Stimulated activated naive B cell treated with anti-CD40 and anti-IgM and Interleukin-4, amounts not matched to agents 10 μg/mL and 1 μg/mL and 100 μg/mL, for 72 hours (primary cell): ENCODE measurements around the gene CFAP45.

Experiments used
- ATAC-seq, 2 donors: fragments of 150-1000 bp; cut with Tn5 transposase; replicated peaks; 2 replicates each; pipeline ENCODE4 v1.10.0; 2021; ENCODE audit warnings: moderate library complexity in 1 of 2
- DNase-seq: peaks from one replicate; pipeline ENCODE4 v3.0.0; 2021
- H3K27ac Mint-ChIP-seq: one replicate; pipeline ENCODE4 v1.8.0; 2022; ENCODE audit warnings: mild to moderate bottlenecking, mixed read lengths
- H3K27me3 Mint-ChIP-seq, 2 donors: one replicate each; pipeline ENCODE4 v1.8.0; 2022; ENCODE audit warnings: mixed read lengths in 2 of 2
- H3K36me3 Mint-ChIP-seq, 2 donors: one replicate each; pipeline ENCODE4 v1.8.0; 2022; ENCODE audit warnings: mixed read lengths in 2 of 2, mild to moderate bottlenecking in 1 of 2
- H3K4me1 Mint-ChIP-seq, 2 donors: one replicate each; pipeline ENCODE4 v1.8.0; 2022; ENCODE audit warnings: mixed read lengths in 2 of 2, mild to moderate bottlenecking in 1 of 2
- H3K4me3 Mint-ChIP-seq, 2 donors: one replicate each; pipeline ENCODE4 v1.8.0; 2022; ENCODE audit warnings: mild to moderate bottlenecking in 2 of 2, mixed read lengths in 2 of 2, moderate library complexity in 1 of 2
- H3K9me3 Mint-ChIP-seq, 2 donors: one replicate each; pipeline ENCODE4 v1.8.0; 2022; ENCODE audit warnings: mixed read lengths in 2 of 2, mild to moderate bottlenecking in 1 of 2

The CFAP45 gene

GRCh38 chr1:159841749-159842148 lies 58.2 kb downstream of the CFAP45 start:
- Mint-ChIP-seq H3K36me3 (no peaks in the 10 kb centered on the region), H3K4me3 (no peak overlapping the region), H3K9me3 (no peaks in the 10 kb centered on the region), H3K27me3 (peaks cover 22 to 28% of the 10 kb centered on the region in 2 donors), H3K27ac (no peak overlapping the region), H3K4me1 (peaks cover 4 to 8% of the 10 kb centered on the region in 2 donors)
- DNase-seq (no peak), ATAC-seq (no peak)

GRCh38 chr1:159839116-159839849 lies 60.7 kb downstream of the CFAP45 start:
- Mint-ChIP-seq H3K27ac (no peak overlapping the region), H3K4me3 (no peak overlapping the region), H3K9me3 (no peaks in the 10 kb centered on the region), H3K4me1 (peaks cover 7 to 8% of the 10 kb centered on the region in 2 donors), H3K36me3 (no peaks in the 10 kb centered on the region), H3K27me3 (peaks cover 12 to 26% of the 10 kb centered on the region in 2 donors)
- DNase-seq = no peak
- ATAC-seq = peak; percentile 54 to 65

GRCh38 chr1:159838715-159839114 lies 61.2 kb downstream of the CFAP45 start:
- H3K4me1 Mint-ChIP-seq = peaks cover 7 to 8% of the 10 kb centered on the region in 2 donors
- H3K27ac Mint-ChIP-seq = no peak overlapping the region
- peaks cover 10 to 23% of the 10 kb centered on the region in 2 donors for H3K27me3 Mint-ChIP-seq
- DNase-seq = no peak
- no peaks in the 10 kb centered on the region for H3K36me3 Mint-ChIP-seq
- no peaks in the 10 kb centered on the region for H3K9me3 Mint-ChIP-seq
- peak; percentile 84 to 93 for ATAC-seq
- H3K4me3 Mint-ChIP-seq = no peak overlapping the region

GRCh38 chr1:159835862-159836525 lies 64.0 kb downstream of the CFAP45 start:
- DNase-seq (no peak), ATAC-seq (no peak)
- Mint-ChIP-seq H3K27me3 (peaks cover 0 to 11% of the 10 kb centered on the region in 2 donors), H3K4me1 (peaks cover 7 to 8% of the 10 kb centered on the region in 2 donors), H3K27ac (no peak overlapping the region), H3K9me3 (no peaks in the 10 kb centered on the region), H3K36me3 (no peaks in the 10 kb centered on the region), H3K4me3 (no peak overlapping the region)

- no peaks in the 10 kb centered on the region for H3K36me3 Mint-ChIP-seq
- ATAC-seq (no peak), DNase-seq (no peak)
- peaks cover 0 to 11% of the 10 kb centered on the region in 2 donors for H3K27me3 Mint-ChIP-seq
- H3K4me3 Mint-ChIP-seq = no peak overlapping the region
- no peak overlapping the region for H3K27ac Mint-ChIP-seq
- H3K4me1 Mint-ChIP-seq = peaks cover 7 to 8% of the 10 kb centered on the region in 2 donors
- H3K9me3 Mint-ChIP-seq = no peaks in the 10 kb centered on the region
Observed at GRCh38 chr1:159835356-159835755, 64.6 kb downstream of the CFAP45 start.

GRCh38 chr1:159832309-159832708 lies 67.7 kb downstream of the CFAP45 start:
- no peaks in the 10 kb centered on the region for H3K9me3 Mint-ChIP-seq
- peaks cover 0 to 11% of the 10 kb centered on the region in 2 donors for H3K27me3 Mint-ChIP-seq
- DNase-seq (no peak), ATAC-seq (no peak)
- H3K27ac Mint-ChIP-seq = no peak overlapping the region
- no peak overlapping the region for H3K4me3 Mint-ChIP-seq
- H3K4me1 Mint-ChIP-seq = peaks cover 10% of the 10 kb centered on the region in 2 donors
- H3K36me3 Mint-ChIP-seq = no peaks in the 10 kb centered on the region

- peaks cover 0 to 7% of the 10 kb centered on the region in 2 donors for H3K27me3 Mint-ChIP-seq
Observed at GRCh38 chr1:159831412-159832141, 68.4 kb downstream of the CFAP45 start.

GRCh38 chr1:159830722-159831121 lies 69.2 kb downstream of the CFAP45 start:
- H3K36me3 Mint-ChIP-seq = no peaks in the 10 kb centered on the region
- H3K4me3 Mint-ChIP-seq = no peak overlapping the region
- H3K27me3 Mint-ChIP-seq = peaks cover 0 to 9% of the 10 kb centered on the region in 2 donors
- DNase-seq (no peak), ATAC-seq (no peak)
- no peaks in the 10 kb centered on the region for H3K9me3 Mint-ChIP-seq
- peaks cover 17 to 21% of the 10 kb centered on the region in 2 donors for H3K4me1 Mint-ChIP-seq
- H3K27ac Mint-ChIP-seq = no peak overlapping the region

More at GRCh38 chr1:159831412-159832141, 68.4 kb downstream of the CFAP45 start:
- Mint-ChIP-seq H3K27ac (no peak overlapping the region), H3K36me3 (no peaks in the 10 kb centered on the region), H3K9me3 (no peaks in the 10 kb centered on the region), H3K4me1 (peaks cover 12 to 13% of the 10 kb centered on the region in 2 donors), H3K4me3 (no peak overlapping the region)
- no peak for ATAC-seq
- no peak for DNase-seq

GRCh38 chr1:159829822-159830465 lies 70.0 kb downstream of the CFAP45 start:
- Mint-ChIP-seq H3K27me3 (peaks cover 5 to 9% of the 10 kb centered on the region in 2 donors), H3K9me3 (no peaks in the 10 kb centered on the region), H3K4me3 (no peak overlapping the region), H3K4me1 (peaks cover 17 to 21% of the 10 kb centered on the region in 2 donors), H3K36me3 (no peaks in the 10 kb centered on the region), H3K27ac (no peak overlapping the region)
- DNase-seq = no peak
- no peak for ATAC-seq

- Mint-ChIP-seq H3K4me1 (peaks cover 17 to 21% of the 10 kb centered on the region in 2 donors), H3K36me3 (no peaks in the 10 kb centered on the region), H3K9me3 (no peaks in the 10 kb centered on the region), H3K4me3 (no peak overlapping the region), H3K27ac (peak overlapping the region; percentile 10), H3K27me3 (peaks cover 10 to 12% of the 10 kb centered on the region in 2 donors)
- ATAC-seq (peak; percentile 95 to 98), DNase-seq (peak; percentile 28)
Observed at GRCh38 chr1:159829273-159829634, 70.7 kb downstream of the CFAP45 start.

GRCh38 chr1:159828581-159829272 lies 71.2 kb downstream of the CFAP45 start:
- Mint-ChIP-seq H3K4me1 (peaks cover 17 to 21% of the 10 kb centered on the region in 2 donors), H3K4me3 (no peak overlapping the region), H3K36me3 (no peaks in the 10 kb centered on the region), H3K9me3 (no peaks in the 10 kb centered on the region), H3K27me3 (peaks cover 12 to 15% of the 10 kb centered on the region in 2 donors), H3K27ac (peak overlapping the region; percentile 10)
- ATAC-seq (no peak), DNase-seq (no peak)

GRCh38 chr1:159828176-159828575 lies 71.8 kb downstream of the CFAP45 start:
- Mint-ChIP-seq H3K4me1 (peaks cover 17 to 21% of the 10 kb centered on the region in 2 donors), H3K4me3 (no peak overlapping the region), H3K9me3 (no peaks in the 10 kb centered on the region), H3K27me3 (peaks cover 17 to 20% of the 10 kb centered on the region in 2 donors), H3K36me3 (no peaks in the 10 kb centered on the region), H3K27ac (no peak overlapping the region)
- ATAC-seq (no peak), DNase-seq (no peak)

- ATAC-seq = no peak
- H3K36me3 Mint-ChIP-seq = no peaks in the 10 kb centered on the region
- no peaks in the 10 kb centered on the region for H3K9me3 Mint-ChIP-seq
- peaks cover 17 to 21% of the 10 kb centered on the region in 2 donors for H3K4me1 Mint-ChIP-seq
- H3K4me3 Mint-ChIP-seq = no peak overlapping the region
- H3K27me3 Mint-ChIP-seq = peaks cover 20 to 27% of the 10 kb centered on the region in 2 donors
- no peak for DNase-seq
- no peak overlapping the region for H3K27ac Mint-ChIP-seq
Observed at GRCh38 chr1:159827549-159827948, 72.4 kb downstream of the CFAP45 start.
